Sciatic nerve (tissue), 2 donors: ENCODE measurements around the gene STON1. TPM values are rescaled to one million over a fixed set of nuclear protein-coding genes. Genes with fewer than 3 reads are reported as not detected.
"Not testable (repeated sequence)": the region's sequence is repeated elsewhere in the genome, so short reads cannot be mapped to it uniquely, and the experiment has no call there.

Experiments used
- ATAC-seq: fragments of 200-7000 bp; cut with Tn5 transposase; one replicate; pipeline ENCODE4 v1.9.1; 2020; ENCODE audit warnings: mild to moderate bottlenecking, moderate library complexity
- DNase-seq: peaks from one replicate; pipeline ENCODE4 v3.0.0-alpha.2; 2020; ENCODE audit warnings: low spot score
- intact Hi-C: fragments of 100-400 bp; cut with DNase I; formaldehyde crosslinking; loops from one replicate; pipeline ENCODE4 v1.14.2; 2022
- total RNA-seq: library from RNA; stranded (reverse); fragmentation: NEBNext Ultra II Directional; extraction: Animal tissue kit (Norgen Biotek cat#: 25700); gene quantifications from one replicate; pipeline ENCODE4 v1.2.1, GENCODE V29; 2021
- donor health status: DM: no; HTN: no; CAD: no.
- donor health status: DM: no; HTN: no; CAD: no.

Gene STON1
- total RNA-seq, 1 donor from 2014 or later, result 55.3 TPM

GRCh38 chr2:48600204-48600813, 70.4 kb downstream of the STON1 start:
- intact Hi-C loops, result loop anchor here (5.0 kb wide), 1 partner anchor 127 kb away; no protein-coding TSS in a partner anchor
- peak; percentile 55 for ATAC-seq
- DNase-seq, result no peak

GRCh38 chr2:48600917-48601316, 71.0 kb downstream of the STON1 start:
- intact Hi-C loops, result loop anchor here (5.0 kb wide), 1 partner anchor 126 kb away; no protein-coding TSS in a partner anchor
- no peak for DNase-seq
- ATAC-seq, result no peak

GRCh38 chr2:48601349-48601748, 71.4 kb downstream of the STON1 start:
- intact Hi-C loops, result loop anchor here (5.0 kb wide), 1 partner anchor 126 kb away; no protein-coding TSS in a partner anchor
- peak; percentile 42 for ATAC-seq

GRCh38 chr2:48605482-48606175, 75.7 kb downstream of the STON1 start:
- DNase-seq (no peak), ATAC-seq (no peak)
- intact Hi-C loops, result no loop called here

More at GRCh38 chr2:48601349-48601748, 71.4 kb downstream of the STON1 start:
- no peak for DNase-seq

- ATAC-seq, result peak; percentile 69
- no peak for DNase-seq
- intact Hi-C loops, result no loop called here
Observed at GRCh38 chr2:48607307-48608014, 77.5 kb downstream of the STON1 start.

GRCh38 chr2:48613211-48613610, 83.3 kb downstream of the STON1 start:
- intact Hi-C loops, result no loop called here

GRCh38 chr2:48614581-48614980, 84.6 kb downstream of the STON1 start:
- intact Hi-C loops, DNase-seq, ATAC-seq: not testable (repeated sequence)

More at GRCh38 chr2:48613211-48613610, 83.3 kb downstream of the STON1 start:
- no peak for DNase-seq
- ATAC-seq, result no peak

- intact Hi-C loops, result no loop called here
- DNase-seq (no peak), ATAC-seq (no peak)
Observed at GRCh38 chr2:48617618-48618017, 87.7 kb downstream of the STON1 start, which contains the start of gene GTF2A1L. Gene GTF2A1L (plus strand): TSS chr2:48617856. CDS start chr2:48617875, 19 bp downstream.

GRCh38 chr2:48619526-48619925, 89.6 kb downstream of the STON1 start:
- intact Hi-C loops, result no loop called here
- DNase-seq, result no peak
- ATAC-seq, result no peak

GRCh38 chr2:48620604-48621003, 90.7 kb downstream of the STON1 start:
- ATAC-seq, result no peak
- intact Hi-C loops, result no loop called here
- DNase-seq, result no peak

- intact Hi-C loops, DNase-seq, ATAC-seq: not testable (repeated sequence)
Observed at GRCh38 chr2:48622691-48623090, 92.7 kb downstream of the STON1 start.

- DNase-seq (no peak), ATAC-seq (no peak)
- intact Hi-C loops, result no loop called here
Observed at GRCh38 chr2:48624696-48625095, 94.7 kb downstream of the STON1 start.

GRCh38 chr2:48626047-48626446, 96.1 kb downstream of the STON1 start:
- no peak for DNase-seq
- intact Hi-C loops, result no loop called here
- no peak for ATAC-seq

GRCh38 chr2:48633143-48633542, 103.2 kb downstream of the STON1 start:
- DNase-seq (no peak), ATAC-seq (no peak)
- intact Hi-C loops, result no loop called here

- ATAC-seq (no peak), DNase-seq (no peak)
- intact Hi-C loops, result no loop called here
Observed at GRCh38 chr2:48635786-48636185, 105.8 kb downstream of the STON1 start.

GRCh38 chr2:48638261-48638660, 108.3 kb downstream of the STON1 start:
- intact Hi-C loops, result no loop called here
- no peak for ATAC-seq
- DNase-seq, result no peak
